Astrocyte (in vitro differentiated cells and primary cell): ENCODE results near the gene PSRC1.

Experiments
- EZH2 ChIP-seq: IDR thresholded peaks from 2 replicates; pipeline ENCODE4 v1.6.1; 2012; ENCODE audit warnings: mild to moderate bottlenecking, low read length, inconsistent platforms; ENCODE audit not compliant: insufficient read depth
- TF ChIP-seq, protein P1 (sequence below): IDR thresholded peaks from 2 replicates; pipeline ENCODE4 v1.5.1; 2011; ENCODE audit warnings: low read depth, mild to moderate bottlenecking, inconsistent platforms, low read length, moderate library complexity; ENCODE audit not compliant: insufficient read depth

DNA sequence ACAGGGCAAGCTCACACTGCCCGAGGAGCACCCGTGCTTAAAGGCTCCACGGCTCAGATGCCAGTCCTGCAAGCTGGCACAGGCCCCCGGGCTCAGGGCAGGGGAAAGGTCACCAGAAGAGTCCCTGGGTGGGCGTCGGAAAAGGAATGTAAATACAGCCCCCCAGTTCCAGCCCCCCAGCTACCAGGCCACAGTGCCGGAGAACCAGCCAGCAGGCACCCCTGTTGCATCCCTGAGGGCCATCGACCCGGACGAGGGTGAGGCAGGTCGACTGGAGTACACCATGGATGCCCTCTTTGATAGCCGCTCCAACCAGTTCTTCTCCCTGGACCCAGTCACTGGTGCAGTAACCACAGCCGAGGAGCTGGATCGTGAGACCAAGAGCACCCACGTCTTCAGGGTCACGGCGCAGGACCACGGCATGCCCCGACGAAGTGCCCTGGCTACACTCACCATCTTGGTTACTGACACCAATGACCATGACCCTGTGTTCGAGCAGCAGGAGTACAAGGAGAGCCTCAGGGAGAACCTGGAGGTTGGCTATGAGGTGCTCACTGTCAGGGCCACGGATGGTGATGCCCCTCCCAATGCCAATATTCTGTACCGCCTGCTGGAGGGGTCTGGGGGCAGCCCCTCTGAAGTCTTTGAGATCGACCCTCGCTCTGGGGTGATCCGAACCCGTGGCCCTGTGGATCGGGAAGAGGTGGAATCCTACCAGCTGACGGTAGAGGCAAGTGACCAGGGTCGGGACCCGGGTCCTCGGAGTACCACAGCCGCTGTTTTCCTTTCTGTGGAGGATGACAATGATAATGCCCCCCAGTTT lies 32.3 kb downstream of the PSRC1 start:
- TF ChIP-seq, protein P1, sequence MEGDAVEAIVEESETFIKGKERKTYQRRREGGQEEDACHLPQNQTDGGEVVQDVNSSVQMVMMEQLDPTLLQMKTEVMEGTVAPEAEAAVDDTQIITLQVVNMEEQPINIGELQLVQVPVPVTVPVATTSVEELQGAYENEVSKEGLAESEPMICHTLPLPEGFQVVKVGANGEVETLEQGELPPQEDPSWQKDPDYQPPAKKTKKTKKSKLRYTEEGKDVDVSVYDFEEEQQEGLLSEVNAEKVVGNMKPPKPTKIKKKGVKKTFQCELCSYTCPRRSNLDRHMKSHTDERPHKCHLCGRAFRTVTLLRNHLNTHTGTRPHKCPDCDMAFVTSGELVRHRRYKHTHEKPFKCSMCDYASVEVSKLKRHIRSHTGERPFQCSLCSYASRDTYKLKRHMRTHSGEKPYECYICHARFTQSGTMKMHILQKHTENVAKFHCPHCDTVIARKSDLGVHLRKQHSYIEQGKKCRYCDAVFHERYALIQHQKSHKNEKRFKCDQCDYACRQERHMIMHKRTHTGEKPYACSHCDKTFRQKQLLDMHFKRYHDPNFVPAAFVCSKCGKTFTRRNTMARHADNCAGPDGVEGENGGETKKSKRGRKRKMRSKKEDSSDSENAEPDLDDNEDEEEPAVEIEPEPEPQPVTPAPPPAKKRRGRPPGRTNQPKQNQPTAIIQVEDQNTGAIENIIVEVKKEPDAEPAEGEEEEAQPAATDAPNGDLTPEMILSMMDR = no peak
- TF ChIP-seq EZH2 = no peak
